RPMI7951 (cell line): ENCODE data around the gene SHQ1. TPM values are rescaled to one million over a fixed set of nuclear protein-coding genes. Genes with fewer than 3 reads are reported as not detected.
"Not testable (repeated sequence)": the region's sequence is repeated elsewhere in the genome, so short reads cannot be mapped to it uniquely, and the experiment has no call there.

Experiments used
- DNase-seq: peaks from one replicate; pipeline ENCODE4 v3.0.0-alpha.2; 2012; ENCODE audit warnings: low read depth
- total RNA-seq: library from RNA; depleted of rRNA; stranded (reverse); fragments of >200 nt; shearing (Covaris generic); gene quantifications from 2 replicates; pipeline ENCODE4 v1.2.3, GENCODE V29; 2014

Gene SHQ1
- total RNA-seq, 1 experiment from 2014 or later: 29.4 TPM

DNA sequence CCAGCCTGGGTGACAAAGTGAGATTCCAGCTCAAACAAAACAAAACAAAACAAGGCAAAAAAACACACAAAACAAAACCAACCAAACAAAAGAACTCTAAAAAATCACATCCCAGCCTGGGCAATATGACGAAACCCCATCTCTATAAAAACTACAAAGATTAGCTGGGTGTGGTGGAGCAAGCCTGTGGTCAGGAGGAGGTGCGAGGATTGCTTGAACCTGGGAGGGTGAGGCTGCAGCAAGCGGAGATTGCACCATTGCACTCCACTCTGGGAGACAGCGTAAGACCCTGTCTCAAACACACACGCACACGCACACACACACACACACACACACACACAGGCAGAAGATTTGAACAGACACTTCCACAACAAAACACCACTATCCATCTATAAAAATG is 99.6 kb downstream of the SHQ1 start:
- DNase-seq: no peak

DNA sequence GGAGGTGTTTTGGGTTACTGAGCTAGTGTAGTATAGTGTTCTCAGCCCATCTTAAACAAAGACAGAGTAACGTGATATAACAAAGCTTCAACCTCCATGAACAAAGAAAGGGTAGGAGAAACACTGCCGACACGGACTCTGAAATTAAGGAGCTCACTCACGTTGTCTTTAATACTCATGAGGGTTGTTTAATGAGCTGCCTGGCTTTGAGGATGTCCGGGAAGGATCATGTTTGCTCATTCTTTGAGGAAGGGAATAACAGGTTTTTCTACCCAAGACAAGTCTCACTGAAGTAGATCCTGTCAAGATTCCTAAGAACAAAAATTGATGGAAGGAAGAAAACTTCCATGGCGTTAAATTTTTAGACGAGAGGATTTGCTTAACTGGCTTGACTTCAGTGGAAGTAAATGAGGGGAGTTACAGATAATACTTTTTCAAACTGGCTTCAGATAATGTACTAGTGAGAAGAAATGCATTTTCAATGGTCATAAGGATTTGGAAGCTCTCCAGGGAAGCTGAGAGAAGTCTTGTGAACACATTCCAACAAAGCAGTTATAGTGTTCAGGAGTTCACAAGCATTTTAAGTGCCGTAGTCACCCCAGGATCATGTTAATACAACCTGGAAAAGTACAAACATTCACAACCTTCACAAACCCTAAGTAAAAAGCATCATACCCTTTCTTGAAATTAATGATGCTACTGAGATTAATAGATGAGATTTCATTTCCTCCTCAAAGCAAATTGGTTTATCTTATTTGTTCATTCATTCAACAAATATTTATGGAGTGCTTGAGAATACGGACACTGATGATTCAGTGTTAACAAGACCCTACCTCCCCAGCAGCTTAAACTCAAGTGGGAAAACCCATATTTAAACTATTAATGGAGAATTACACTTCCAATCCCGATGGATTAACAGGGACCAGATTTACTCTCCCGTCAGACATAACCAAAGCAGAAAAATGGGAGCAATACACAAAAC is 101.5 kb downstream of the SHQ1 start:
- no peak for DNase-seq

DNA sequence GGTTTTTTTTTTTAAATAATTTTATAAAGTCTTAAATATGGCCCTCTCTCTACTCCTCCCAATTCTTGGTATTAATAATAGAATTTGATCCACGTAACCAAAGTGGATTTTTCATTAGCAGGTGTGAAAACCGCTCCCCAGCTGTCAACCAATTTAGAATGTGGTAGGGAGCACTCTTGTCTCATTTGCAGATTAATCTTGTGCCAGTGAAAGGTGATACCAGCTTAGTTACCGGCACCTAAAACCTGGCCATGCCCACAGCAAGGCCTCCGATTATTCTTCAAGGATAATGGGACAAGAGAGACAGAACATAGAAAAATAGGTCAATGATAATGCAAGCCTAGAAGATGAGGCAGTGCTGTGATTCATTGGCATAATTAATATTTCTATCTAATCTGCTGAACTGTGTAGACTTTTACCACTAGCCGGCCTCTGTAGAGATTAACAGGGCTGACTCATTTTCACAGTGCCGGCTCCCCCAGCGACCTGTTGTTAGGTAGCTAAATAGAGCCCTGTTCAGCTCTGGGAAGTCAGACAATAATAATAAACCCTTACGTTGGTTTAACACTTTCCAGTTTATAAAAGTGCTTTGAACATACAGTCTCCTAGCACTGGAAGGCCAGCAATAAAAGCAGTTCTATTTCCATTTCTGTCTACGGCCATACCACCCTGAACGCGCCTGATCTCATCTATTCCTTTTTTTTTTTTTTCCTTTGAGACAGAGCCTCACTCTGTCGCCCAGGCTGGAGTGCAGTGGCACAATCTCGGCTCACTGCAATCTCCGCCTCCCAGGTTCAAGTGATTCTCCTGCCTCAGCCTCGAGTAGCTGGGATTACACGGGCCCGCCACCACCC is 102.9 kb downstream of the SHQ1 start:
- DNase-seq: no peak

DNA sequence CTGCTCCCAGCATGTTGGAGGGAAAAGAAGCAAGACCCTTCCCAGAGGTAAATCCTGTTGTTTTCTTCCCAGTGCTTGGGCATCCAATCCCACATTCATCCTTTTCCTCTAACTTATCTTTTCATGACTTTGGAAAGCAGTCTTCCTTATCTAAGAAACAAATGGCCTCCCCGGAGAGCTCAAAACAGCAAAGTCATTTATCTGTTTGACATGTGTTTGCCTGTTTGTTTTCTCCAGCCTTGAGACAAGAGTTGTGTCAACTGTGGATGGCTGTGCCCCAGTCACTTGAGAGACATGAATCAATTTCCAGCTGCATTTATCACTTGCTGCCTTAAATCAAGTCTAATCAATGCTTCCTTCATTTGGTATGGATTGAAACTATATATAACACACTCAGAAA is 103.9 kb downstream of the SHQ1 start:
- no peak for DNase-seq

DNA sequence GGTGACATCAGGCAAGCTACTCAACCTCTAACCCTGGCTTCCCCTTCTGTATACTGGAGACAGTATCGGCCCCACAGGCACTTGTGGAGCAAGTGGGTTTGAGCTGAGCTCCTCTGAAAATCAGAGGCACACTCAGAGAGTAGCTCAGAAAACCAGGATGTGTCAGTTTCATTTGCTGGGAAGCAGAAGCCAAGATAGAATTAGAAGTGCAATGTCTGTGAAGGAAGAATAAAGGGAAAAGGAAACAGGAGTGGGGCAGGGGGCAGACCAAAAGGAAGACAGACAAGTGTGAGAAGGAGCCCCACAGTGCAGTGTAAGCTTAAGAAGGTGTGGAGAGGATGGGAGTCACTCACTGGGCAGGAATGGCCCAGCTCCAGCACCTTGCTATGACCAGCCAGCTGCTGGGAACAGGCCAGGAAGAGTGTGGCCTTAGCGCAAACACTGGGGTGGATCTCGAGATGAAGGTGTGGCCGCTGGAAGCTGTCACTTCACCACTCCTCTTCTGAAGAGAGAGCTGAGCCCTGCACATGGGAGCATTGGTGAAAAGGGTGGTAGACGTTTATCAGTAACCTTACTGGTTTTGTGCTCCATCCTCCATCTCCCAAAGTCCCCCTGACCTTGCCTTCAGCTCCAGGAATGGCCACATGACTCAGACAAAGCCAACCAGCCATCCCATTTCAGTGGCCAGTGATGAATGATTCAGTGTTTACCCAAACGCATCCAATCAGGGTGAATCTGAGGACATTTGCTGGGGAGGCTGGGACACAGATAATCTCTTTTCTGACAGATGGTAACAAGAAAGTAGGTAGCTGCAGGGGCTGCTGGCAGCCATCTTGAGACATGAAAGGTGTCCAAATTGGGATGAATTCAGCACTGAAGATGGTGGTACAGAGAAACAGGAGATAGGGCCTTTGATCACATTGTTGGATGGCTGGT is 108.4 kb downstream of the SHQ1 start:
- peak; percentile 64 for DNase-seq

DNA sequence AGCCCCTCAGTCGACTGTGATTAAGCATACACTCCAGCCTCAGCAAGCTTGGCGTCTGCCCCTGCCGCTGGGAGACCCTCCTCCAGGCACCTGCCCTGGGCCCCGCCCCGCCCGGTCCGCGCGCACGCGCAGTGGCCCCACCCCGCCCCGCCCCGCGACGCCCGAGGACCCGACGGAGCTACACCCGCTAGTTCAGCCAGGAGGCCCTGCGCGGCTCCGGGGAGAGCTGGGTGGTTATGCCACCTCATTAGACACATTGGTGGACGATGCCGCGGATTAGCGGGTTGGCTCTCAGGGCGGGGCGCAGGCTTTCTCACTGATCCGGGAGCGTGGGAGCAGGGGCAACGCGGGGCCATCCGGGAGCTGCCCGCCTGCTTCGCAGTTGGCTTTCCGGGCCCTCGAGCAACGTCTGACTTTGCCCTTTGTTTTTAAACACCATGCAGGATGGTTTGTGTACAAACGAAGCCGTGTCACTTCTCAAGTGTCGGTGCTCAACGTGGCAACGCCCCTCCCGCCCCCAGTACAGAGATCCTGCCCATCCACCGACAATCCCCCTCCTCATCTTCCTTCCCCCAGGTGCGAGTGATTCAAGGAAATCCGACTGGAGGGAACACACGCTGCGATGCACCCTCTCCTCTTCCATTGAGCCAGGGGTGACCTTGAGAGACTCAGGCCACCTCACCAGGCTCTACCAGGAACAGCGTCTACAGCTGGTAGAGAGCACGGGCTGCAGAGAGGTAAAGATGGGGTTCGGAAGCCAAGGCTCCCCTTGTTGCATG is 109.3 kb downstream of the SHQ1 start:
- peak; percentile 55 for DNase-seq

DNA sequence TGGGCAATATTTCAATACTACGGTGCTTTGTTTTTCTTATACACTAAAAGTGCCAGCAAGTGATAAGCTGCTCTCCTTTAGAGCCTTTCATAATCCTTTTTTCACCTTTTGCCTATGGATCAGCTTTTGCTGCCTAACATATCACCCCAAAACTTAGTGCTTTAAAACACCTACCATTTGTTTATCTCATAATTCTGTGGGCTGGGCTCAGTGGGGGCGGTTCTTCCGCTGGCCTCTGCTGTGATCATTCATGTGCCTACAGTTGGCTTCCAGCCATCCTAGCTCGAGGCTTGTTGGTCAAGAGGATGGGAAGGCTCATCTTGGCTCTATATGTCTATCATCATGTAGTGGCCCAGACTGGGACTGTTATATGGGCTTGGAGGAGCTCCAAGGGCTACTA is 113.2 kb downstream of the SHQ1 start:
- DNase-seq: not testable (repeated sequence)

DNA sequence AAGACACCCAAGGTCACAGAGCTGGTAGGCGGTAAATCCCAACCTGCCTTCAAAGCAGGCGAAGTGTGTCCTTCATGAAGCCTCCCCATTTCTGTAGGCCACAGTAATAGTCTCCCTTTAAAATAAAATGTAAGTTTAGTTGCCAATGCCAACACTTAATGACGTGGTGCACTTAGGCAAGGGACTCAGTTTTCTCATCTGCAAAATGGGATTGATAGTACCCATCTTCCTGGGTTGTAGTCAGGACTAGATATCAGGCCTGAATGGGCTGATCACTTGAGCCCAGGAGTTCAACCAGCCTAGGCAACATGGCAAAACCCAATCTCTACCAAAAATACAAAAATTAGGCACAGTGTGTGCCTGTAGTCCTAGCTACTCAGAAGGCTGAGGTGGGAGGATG is 114.6 kb downstream of the SHQ1 start:
- no peak for DNase-seq

DNA sequence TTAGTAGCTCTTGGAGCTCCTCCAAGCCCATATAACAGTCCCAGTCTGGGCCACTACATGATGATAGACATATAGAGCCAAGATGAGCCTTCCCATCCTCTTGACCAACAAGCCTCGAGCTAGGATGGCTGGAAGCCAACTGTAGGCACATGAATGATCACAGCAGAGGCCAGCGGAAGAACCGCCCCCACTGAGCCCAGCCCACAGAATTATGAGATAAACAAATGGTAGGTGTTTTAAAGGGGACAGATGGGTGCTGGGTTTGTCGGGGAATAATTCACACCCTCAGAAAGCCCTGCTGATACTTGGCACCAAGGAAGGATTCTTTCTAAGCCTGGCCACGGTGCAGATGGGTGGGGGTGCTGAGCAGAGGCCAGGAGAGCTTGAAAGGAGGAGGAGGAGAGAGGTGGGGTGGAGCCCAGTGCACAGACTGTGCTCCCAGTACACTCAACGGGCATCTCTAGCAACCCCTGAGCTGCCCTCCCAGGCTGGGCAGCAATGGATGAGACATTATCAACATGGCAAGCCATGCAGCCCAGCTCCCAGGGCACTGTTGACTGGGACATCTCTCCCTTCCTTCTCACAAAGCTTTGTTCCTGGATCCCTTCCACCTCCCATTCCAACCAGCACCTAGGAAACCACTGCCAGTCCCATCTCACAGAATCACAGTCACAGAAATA is 115.4 kb downstream of the SHQ1 start:
- DNase-seq: not testable (repeated sequence)

DNA sequence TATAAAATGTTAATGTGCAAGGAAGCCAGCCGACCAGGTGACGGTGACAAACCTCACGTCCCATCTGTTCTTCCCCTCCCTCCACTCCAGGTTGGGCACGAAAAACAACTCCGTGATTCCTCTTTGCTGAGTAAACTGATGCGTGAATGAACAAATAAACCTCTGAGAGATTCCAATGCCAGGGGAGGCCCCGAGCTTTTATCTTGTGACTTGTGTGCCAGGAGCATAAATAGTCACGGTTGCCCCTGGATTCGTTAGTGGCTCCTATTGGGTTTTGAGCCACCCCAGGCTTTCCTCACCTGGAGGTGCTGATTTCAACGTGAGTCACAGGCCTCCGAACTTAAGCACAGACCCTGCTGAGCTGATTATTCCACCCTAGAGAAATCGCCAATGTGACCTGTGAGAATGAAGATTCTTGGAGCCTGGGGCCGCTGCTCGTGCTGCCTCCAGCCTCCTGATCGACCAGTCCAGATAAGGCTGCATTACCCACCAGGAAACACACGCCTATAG is 119.2 kb downstream of the SHQ1 start:
- DNase-seq: no peak

DNA sequence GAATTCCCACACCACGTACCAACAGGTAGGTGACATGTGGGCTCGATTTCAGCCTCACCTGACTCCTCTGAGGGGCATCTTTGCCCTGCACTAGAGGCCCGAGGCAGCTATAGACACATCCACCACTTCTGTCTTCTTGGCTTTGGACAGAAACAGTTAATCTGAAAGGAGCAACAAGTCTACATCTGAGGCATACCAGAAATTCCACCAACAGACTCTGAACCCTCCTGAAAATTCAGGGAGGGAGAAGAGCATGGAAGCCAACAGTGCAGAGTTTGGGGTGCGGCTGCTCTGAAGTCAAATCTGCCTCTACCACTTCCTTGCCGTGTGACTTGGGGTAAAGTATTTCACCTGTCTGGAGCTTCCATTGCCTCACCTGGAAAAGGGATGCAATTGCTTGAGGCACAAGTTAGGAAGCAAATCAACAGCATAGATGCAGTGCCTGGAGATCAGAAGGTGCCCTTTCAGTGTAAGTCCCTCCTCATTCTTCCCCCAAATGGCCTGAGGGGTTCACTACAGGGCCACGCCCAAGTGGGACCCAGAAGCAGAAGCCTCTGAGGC is 119.8 kb downstream of the SHQ1 start:
- no peak for DNase-seq

DNA sequence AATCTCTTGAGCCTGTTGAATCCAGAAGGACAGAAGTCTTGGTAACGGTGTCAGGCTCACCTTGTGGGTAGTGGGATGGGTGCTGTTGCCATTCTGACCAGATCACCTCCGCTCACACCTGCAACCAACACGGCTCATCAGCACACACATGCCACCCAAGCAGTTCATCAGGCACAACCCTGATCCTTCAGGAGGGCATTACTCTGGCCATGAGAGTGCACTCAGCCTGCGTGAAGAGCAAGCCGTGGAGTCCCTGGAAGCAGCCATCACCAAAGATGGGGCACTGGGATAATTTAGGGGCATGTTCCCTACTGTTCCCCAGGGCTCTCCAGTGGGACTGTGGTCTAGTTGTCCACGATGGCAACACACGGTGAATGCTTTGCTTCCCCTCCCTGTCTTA is 120.5 kb downstream of the SHQ1 start:
- DNase-seq: no peak

DNA sequence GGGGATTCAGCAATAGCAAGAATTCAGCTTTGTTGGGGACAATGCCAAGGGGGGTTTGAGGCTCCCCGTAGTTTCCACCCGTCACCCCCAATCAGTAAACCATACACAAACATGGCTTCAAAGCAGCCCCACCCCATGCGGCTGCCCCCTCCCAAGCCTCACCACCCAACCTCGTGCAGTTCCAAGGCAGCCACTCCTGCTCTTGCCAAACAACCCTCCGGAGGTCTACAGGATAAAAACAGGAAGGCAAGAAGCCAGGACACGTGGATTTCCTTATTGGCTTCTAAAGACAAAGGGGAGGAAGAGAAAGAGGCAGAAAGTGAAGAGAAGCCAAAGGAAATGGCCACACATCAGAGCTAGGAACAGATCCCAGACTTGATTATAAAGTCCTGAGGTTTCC is 121.1 kb downstream of the SHQ1 start:
- no peak for DNase-seq

DNA sequence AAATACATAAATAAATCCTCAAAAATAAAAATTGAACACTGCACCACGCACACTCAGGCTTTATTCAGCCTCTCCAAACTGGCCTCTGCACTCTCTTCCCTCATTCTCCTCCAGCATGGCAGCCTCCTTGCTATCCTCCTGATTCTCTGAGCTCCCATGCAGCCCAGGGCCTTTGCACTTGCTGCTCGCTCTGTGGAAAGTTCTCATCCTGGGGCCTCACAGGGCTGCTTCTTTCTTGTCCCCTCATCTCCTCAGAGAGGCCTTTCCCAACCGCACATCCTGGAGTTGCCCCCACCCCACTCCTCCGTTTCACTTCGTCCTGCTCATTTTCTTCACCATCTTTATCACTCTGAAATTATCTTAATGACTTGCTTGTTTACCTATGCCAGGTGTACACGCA is 123.0 kb downstream of the SHQ1 start:
- no peak for DNase-seq

DNA sequence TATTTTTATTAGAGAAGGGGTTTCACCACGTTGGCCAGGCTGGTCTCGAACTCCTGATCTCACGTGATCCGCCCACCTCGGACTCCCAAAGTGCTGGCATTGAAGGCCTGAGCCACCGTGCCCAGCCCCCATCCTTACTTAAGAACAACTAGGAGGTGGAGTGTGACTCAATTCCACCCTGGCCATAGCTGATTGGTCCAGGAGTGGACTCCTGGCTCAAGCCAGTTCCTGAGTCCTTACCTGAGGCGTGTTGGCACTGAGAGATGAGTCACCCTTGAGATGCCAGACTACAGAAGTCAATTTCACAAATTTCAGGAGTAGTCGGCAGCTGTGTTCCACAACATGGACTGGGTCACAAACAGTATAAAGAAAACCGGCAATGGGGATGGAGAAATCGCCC is 124.2 kb downstream of the SHQ1 start:
- no peak for DNase-seq

DNA sequence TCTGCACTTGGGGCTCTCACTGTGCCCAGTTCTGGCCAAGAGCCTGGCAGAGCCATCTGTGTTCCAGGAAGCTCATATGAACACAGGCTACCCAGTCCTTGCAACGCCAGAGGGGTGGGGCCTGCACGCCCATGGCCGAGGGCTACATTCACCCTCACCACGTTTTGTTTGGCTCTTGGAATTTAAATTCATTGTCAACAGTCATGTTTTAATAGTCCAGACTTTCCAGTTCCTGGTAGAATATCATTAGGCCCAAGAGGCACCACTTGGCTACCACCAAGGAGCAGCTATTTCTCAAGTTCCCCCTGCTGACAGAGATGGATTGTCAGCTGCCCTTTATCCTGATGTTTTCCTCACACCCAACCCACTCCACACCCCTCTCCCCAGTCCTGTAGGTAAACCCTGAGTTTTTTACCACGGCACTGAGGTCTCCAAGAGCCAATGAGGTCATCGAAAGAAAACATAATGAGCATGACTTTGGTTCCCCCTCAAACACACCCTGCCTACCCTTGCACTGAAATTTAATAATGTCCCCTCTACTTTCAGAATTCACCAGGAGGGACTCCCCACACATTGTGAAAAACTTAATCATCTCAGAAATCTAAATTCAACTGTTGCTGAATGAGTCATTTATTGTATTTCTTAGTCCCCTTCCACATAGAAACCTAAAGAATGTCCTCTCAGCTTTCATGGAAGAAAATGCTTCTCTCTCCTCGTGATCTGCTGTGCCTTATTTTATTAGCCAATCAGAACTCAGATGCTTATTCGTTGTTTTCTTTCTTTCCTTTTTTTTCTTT is 125.1 kb downstream of the SHQ1 start:
- peak; percentile 70 for DNase-seq

DNA sequence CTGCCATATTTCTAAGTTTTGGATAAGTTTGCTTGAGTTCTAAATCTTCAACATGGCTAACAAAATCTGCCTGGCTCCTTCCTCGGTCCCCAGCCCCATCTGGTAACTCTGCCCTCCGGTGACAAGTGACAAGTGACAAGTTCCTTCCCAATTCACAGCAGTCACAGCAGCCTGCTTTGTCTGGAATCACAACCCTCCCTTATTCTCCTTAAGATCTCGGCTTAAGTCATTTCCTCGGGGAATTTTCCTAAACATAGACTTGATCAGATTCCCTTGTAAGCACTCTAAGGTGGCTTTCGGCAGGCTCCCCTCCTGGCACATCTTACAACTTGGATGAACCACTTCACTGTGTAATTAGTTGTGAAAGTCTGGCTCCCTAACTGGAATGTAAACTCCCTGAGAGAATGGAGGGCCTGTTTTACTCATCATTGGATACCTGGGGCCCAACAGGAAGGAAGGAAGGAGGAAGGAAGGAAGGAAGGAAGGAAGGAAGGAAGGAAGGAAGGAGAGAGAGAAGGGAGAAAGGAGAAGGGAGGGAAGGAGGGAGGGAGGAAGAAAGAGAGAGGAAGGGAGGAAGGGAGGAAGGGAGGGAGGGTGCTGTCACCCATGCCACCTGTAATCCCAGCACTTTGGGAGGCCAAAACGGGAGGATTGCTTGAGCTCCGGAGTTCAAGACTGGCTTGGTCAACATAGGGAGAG is 126.4 kb downstream of the SHQ1 start:
- DNase-seq: no peak

DNA sequence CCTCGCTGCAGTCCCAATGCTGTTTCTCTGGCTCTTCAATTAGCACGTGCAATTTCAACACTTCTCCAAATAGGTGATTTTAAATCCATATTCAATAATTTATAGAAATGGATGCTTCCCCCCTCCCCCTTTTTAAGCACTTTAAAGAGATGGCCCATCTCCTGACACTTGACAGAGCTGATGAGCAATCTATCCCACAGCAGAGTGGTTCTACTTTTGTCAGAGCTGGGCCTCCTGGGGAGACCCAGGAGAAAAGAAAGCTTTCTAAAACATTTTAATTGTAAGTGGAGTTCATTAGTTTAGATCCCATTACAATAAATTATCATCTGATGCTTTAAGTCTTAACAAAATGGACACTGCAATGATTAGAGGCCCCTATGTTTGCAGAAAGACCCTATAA is 127.7 kb downstream of the SHQ1 start:
- no peak for DNase-seq
